ENCODE measurements around the gene NECAB3. TPM values are rescaled to one million over a fixed set of nuclear protein-coding genes. Genes with fewer than 3 reads are reported as not detected.
"Not testable (repeated sequence)": the region's sequence is repeated elsewhere in the genome, so short reads cannot be mapped to it uniquely, and the experiment has no call there.

NECAB3 gene
- total RNA-seq, 2 donors from 2014 or later, result 38.5 to 54.1 TPM

- ATAC-seq (no peak), DNase-seq (no peak)
- intact Hi-C loops (cut with DNase I, micrococcal nuclease), result loop anchor here in 1 of 2 donors (5.0 kb wide), 1 partner anchor 182 kb away; no protein-coding TSS in a partner anchor
Observed at GRCh38 chr20:33644313-33645071, 29.7 kb downstream of the NECAB3 start.

DNA sequence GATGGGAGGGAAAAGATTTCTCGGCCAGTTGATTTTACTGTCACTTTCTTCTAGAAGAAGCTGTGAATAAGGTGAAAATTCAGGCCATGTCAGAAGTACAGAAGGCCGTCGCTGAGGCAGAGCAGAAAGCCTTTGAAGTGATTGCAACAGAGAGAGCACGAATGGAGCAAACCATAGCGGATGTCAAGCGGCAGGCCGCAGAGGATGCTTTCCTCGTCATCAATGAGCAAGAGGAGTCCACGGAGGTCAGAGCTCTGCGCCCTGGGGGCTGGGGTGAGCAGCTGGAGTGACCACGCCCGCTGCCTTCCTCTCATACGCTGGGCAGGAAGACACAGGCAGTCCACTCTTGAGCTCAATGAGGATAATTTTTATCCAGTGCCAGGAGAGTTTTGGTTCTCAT lies 33.9 kb downstream of the NECAB3 start:
- no peak for DNase-seq
- no peak for ATAC-seq
- intact Hi-C loops (cut with DNase I, micrococcal nuclease), result no loop called here

GRCh38 chr20:33636776-33637175 lies 37.5 kb downstream of the NECAB3 start:
- ATAC-seq, result no peak
- DNase-seq, result no peak
- intact Hi-C loops (cut with DNase I, micrococcal nuclease), result no loop called here

- DNase-seq (no peak), ATAC-seq (no peak)
- intact Hi-C loops (cut with DNase I, micrococcal nuclease), result no loop called here
Observed at GRCh38 chr20:33635341-33635740, 38.9 kb downstream of the NECAB3 start.

GRCh38 chr20:33631910-33632309 lies 42.3 kb downstream of the NECAB3 start:
- DNase-seq; intact Hi-C loops (cut with DNase I, micrococcal nuclease); ATAC-seq: not testable (repeated sequence)

- intact Hi-C loops (cut with DNase I, micrococcal nuclease), result no loop called here
- DNase-seq, result no peak
- ATAC-seq, result no peak
Observed at GRCh38 chr20:33630507-33630906, 43.7 kb downstream of the NECAB3 start.

GRCh38 chr20:33629979-33630378 lies 44.2 kb downstream of the NECAB3 start:
- DNase-seq (no peak), ATAC-seq (no peak)
- intact Hi-C loops (cut with DNase I, micrococcal nuclease), result no loop called here

GRCh38 chr20:33629533-33629932 lies 44.7 kb downstream of the NECAB3 start:
- intact Hi-C loops (cut with DNase I, micrococcal nuclease), result no loop called here
- DNase-seq (no peak), ATAC-seq (no peak)

- intact Hi-C loops (cut with DNase I, micrococcal nuclease), result no loop called here
- DNase-seq, result no peak
- no peak for ATAC-seq
Observed at GRCh38 chr20:33627577-33628216, 46.5 kb downstream of the NECAB3 start.

- ATAC-seq (no peak), DNase-seq (no peak)
- intact Hi-C loops (cut with DNase I, micrococcal nuclease), result no loop called here
Observed at GRCh38 chr20:33626190-33626589, 48.0 kb downstream of the NECAB3 start.

DNA sequence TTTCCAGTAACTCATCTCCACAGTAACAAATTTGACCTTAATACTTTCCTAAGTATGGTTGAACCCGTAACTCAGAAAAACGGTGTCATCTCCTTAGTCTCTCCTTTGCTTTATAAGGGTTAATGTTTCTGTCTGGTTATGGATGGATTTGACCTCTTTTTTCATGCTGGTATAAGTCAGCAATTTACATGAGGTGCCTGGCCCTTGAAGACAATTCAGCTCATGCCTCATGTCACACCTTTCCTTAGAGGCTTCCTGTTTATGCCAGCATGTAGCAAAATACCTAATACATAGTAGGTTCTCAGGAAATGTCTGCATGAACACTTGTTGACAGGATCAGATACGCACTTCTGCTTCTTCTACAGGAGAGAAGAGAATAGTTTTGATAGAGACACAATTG lies 49.8 kb downstream of the NECAB3 start:
- intact Hi-C loops (cut with DNase I, micrococcal nuclease), result no loop called here
- DNase-seq (no peak), ATAC-seq (no peak)

- ATAC-seq, result peak; percentile 75
- no peak for DNase-seq
- intact Hi-C loops (cut with DNase I, micrococcal nuclease), result no loop called here
Observed at GRCh38 chr20:33622705-33623365, 51.4 kb downstream of the NECAB3 start.

DNA sequence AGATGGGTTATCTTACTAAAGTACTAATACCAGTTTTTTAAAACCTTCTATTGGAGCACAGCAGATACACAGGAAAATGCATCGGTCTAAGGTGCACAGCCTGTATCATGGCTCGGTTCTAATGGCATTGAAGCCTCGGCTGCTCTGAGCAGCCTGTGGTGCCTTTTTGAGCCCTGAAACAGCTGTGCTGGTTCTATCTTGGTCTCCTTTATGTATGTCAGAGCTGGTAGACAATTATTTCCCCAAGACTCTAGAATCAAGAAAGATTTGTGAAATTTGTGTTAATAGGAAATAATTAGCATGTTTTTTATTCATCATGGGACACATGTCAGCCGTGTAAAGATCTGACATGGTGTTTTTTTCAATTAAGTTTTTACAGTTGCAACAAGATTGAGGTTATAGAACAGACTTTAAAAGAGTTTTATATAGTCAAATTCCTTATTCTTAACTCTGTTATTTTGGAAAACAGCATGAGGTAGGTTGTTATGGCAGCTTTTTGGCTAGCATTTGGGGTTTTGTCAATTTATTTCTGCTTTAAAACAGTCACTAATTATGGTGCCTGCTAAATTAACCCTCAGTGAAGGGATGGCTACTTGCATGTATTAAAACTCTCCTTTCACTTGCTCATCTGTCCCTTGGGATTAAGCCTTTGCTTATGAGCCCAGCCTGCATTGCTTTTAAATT lies 52.4 kb downstream of the NECAB3 start:
- ATAC-seq, result no peak
- intact Hi-C loops (cut with DNase I, micrococcal nuclease), result no loop called here
- DNase-seq, result no peak

DNA sequence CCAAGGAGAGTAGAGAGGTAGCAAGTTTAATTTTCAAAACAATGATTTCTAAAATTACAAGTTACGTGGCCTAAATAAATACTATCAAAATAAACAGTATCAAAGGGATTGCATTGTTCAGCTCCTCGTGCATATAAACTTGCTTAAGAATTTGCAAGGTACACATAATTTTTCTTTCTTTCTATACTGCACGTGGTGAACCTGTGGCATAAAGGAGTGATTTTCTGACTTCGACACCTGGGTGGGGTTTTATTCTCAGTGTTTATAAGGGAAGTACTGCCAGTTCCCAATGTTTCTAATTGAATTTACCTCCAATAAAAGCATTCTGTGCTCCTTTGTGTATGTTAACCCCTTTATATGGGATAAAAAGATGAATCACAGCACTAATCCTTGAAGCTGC lies 62.2 kb downstream of the NECAB3 start:
- intact Hi-C loops (cut with DNase I, micrococcal nuclease), result no loop called here
- ATAC-seq, result peak; percentile 53
- DNase-seq, result no peak

- ATAC-seq (no peak), DNase-seq (no peak)
- intact Hi-C loops (cut with DNase I, micrococcal nuclease), result no loop called here
Observed at GRCh38 chr20:33611106-33611505, 63.1 kb downstream of the NECAB3 start.

- DNase-seq, result no peak
- ATAC-seq, result no peak
- intact Hi-C loops (cut with DNase I, micrococcal nuclease), result no loop called here
Observed at GRCh38 chr20:33609504-33609903, 64.7 kb downstream of the NECAB3 start.

Measured in left colon (tissue), 2 donors.